ENCODE results near the gene GZF1.

The GZF1 gene

GRCh38 chr20:23407781-23408464 lies 45.9 kb downstream of the GZF1 start:
- no peak for DNase-seq (ENCODE audit: low read depth in 2 of 2)

GRCh38 chr20:23408957-23409356 lies 47.0 kb downstream of the GZF1 start:
- DNase-seq (ENCODE audit: low read depth in 2 of 2) = no peak

GRCh38 chr20:23409800-23410199 lies 47.8 kb downstream of the GZF1 start:
- no peak for DNase-seq (ENCODE audit: low read depth in 2 of 2)

GRCh38 chr20:23410916-23411695 lies 49.1 kb downstream of the GZF1 start:
- DNase-seq (ENCODE audit: low read depth in 2 of 2) = no peak

- no peak for DNase-seq (ENCODE audit: low read depth in 2 of 2)
Measured at GRCh38 chr20:23412026-23412425, 50.0 kb downstream of the GZF1 start.

- DNase-seq (ENCODE audit: low read depth in 2 of 2) = no peak
Measured at GRCh38 chr20:23413862-23414422, 52.0 kb downstream of the GZF1 start.

- no peak for DNase-seq (ENCODE audit: low read depth in 2 of 2)
Measured at GRCh38 chr20:23414526-23415188, 52.7 kb downstream of the GZF1 start.

- DNase-seq (ENCODE audit: low read depth in 2 of 2) = no peak
Measured at GRCh38 chr20:23415555-23415954, 53.6 kb downstream of the GZF1 start.

- no peak for DNase-seq (ENCODE audit: low read depth in 2 of 2)
Measured at GRCh38 chr20:23415959-23416583, 54.1 kb downstream of the GZF1 start.

- no peak for DNase-seq (ENCODE audit: low read depth in 2 of 2)
Measured at GRCh38 chr20:23417861-23418260, 55.9 kb downstream of the GZF1 start.

- DNase-seq (ENCODE audit: low read depth in 2 of 2) = no peak
Measured at GRCh38 chr20:23419657-23419994, 57.6 kb downstream of the GZF1 start.

- DNase-seq (ENCODE audit: low read depth in 2 of 2) = peak in 1 of 2 donors; percentile 35
Measured at GRCh38 chr20:23419995-23420901, 58.3 kb downstream of the GZF1 start.

GRCh38 chr20:23420943-23421931 lies 59.3 kb downstream of the GZF1 start, which contains the start of gene NAPB:
NAPB (minus strand) TSS chr20:23421488; CDS start chr20:23421402, 86 bp downstream.
- peak; percentile 85 to 91 for DNase-seq (ENCODE audit: low read depth in 2 of 2)
